HepG2 (cell line): ENCODE measurements around the gene SPOCD1. TPM values are rescaled to one million over a fixed set of nuclear protein-coding genes. Genes with fewer than 3 reads are reported as not detected.

Experiments used
- ATF4 ChIP-seq, 2 experiments: fragments of 450-650 bp in 1 of 2; sonication (generic) in 1 of 2; formaldehyde crosslinking; IDR thresholded peaks; 2 replicates each; pipeline versions ENCODE4 v1.5.0 to v1.8.0; 2020 to 2022; ENCODE audit warnings: mild to moderate bottlenecking in 1 of 2, missing genetic modification reagents in 1 of 2
- DZIP1 ChIP-seq: sonication (generic); formaldehyde crosslinking; IDR thresholded peaks from 2 replicates; pipeline ENCODE4 v1.5.0; 2020; ENCODE audit warnings: mild to moderate bottlenecking, missing genetic modification reagents
- GPN1 ChIP-seq: sonication (generic); formaldehyde crosslinking; IDR thresholded peaks from 2 replicates; pipeline ENCODE4 v1.5.1; 2020; ENCODE audit warnings: missing genetic modification reagents, borderline replicate concordance
- HOXA7 ChIP-seq: sonication (generic); formaldehyde crosslinking; IDR thresholded peaks from 2 replicates; pipeline ENCODE4 v1.8.1; 2022; ENCODE audit warnings: mild to moderate bottlenecking, missing genetic modification reagents, moderate library complexity
- KDM4B ChIP-seq: sonication (generic); formaldehyde crosslinking; IDR thresholded peaks from 2 replicates; pipeline ENCODE4 v1.4.0; 2020; ENCODE audit warnings: missing genetic modification reagents
- MIER2 ChIP-seq: IDR thresholded peaks from 2 replicates; pipeline ENCODE4 v1.6.1; 2016; ENCODE audit warnings: missing biosample characterization, missing genetic modification reagents
- MLLT10 ChIP-seq: sonication (generic); formaldehyde crosslinking; IDR thresholded peaks from 2 replicates; pipeline ENCODE4 v1.4.0; 2020; ENCODE audit warnings: missing genetic modification reagents
- NR2F6 ChIP-seq, 2 experiments: IDR thresholded peaks; 2 replicates each; pipeline ENCODE4 v1.6.1; 2016; ENCODE audit warnings: antibody characterized with exemption in 1 of 2, mild to moderate bottlenecking in 1 of 2
- PTBP1 ChIP-seq: fragments of 200-400 bp; formaldehyde crosslinking; IDR thresholded peaks from 2 replicates; pipeline ENCODE4 v1.6.1; 2018; ENCODE audit warnings: low read length, low read depth; ENCODE audit not compliant: poor library complexity, severe bottlenecking
- REL ChIP-seq: sonication (generic); formaldehyde crosslinking; conservative IDR thresholded peaks from 2 replicates; pipeline ENCODE4 v1.8.0; 2022; ENCODE audit warnings: mild to moderate bottlenecking, missing genetic modification reagents, moderate library complexity
- SRSF9 ChIP-seq: fragments of 200-400 bp; formaldehyde crosslinking; IDR thresholded peaks from 2 replicates; pipeline ENCODE4 v1.6.1; 2018; ENCODE audit warnings: borderline replicate concordance, mild to moderate bottlenecking, low read depth, low read length; ENCODE audit not compliant: insufficient read depth, poor library complexity, severe bottlenecking
- ZNF232 ChIP-seq: sonication (generic); formaldehyde crosslinking; IDR thresholded peaks from 2 replicates; pipeline ENCODE4 v1.4.0; 2020; ENCODE audit warnings: missing genetic modification reagents, borderline replicate concordance
- ZNF333 ChIP-seq: sonication (generic); formaldehyde crosslinking; IDR thresholded peaks from 2 replicates; pipeline ENCODE4 v1.4.0; 2020; ENCODE audit warnings: mild to moderate bottlenecking, missing genetic modification reagents, borderline replicate concordance
- ZNF512 ChIP-seq: sonication (generic); formaldehyde crosslinking; IDR thresholded peaks from 2 replicates; pipeline ENCODE4 v1.4.0; 2020; ENCODE audit warnings: mild to moderate bottlenecking, missing genetic modification reagents
- ZNF512B ChIP-seq: sonication (generic); formaldehyde crosslinking; IDR thresholded peaks from 2 replicates; pipeline ENCODE4 v1.5.1; 2020; ENCODE audit warnings: missing genetic modification reagents, mild to moderate bottlenecking, borderline replicate concordance
- polyA plus RNA-seq, 8 experiments: library from polyadenylated mRNA; depleted of rRNA in 3 of 8; stranded (reverse) in 7 of 8; unstranded in 1 of 8; fragments of >200 nt; fragmentation: Illumina TruSeq in 4 of 8; extraction: Trizol in 4 of 8; gene quantifications; 2 replicates each; pipeline versions ENCODE4 v1.2.1 to v1.2.3, GENCODE V29; 2011 to 2016; ENCODE audit warnings: low read depth in 4 of 8, missing spikeins in 1 of 8, mixed read lengths in 1 of 8; ENCODE audit not compliant: insufficient read depth in 1 of 8
- total RNA-seq, 5 experiments: library from RNA; depleted of rRNA; stranded (reverse); fragments of >200 nt; fragmentation: Illumina TruSeq; extraction: Trizol; gene quantifications; 2 replicates each; pipeline ENCODE4 v1.2.3, GENCODE V29; 2016; ENCODE audit warnings: low read depth in 1 of 5
- TF ChIP-seq, protein P1 (sequence below): sonication (generic); formaldehyde crosslinking; IDR thresholded peaks from 2 replicates; pipeline ENCODE4 v1.9.0; 2022; ENCODE audit warnings: missing genetic modification reagents, mild to moderate bottlenecking, borderline replicate concordance

SPOCD1 gene
- total and polyA plus RNA-seq, 2 of the 13 experiments (the other 11 are each of a cell fraction or from before 2014, with no cell fraction given), result 0.24 to 0.29 TPM

- TF ChIP-seq, protein P1, sequence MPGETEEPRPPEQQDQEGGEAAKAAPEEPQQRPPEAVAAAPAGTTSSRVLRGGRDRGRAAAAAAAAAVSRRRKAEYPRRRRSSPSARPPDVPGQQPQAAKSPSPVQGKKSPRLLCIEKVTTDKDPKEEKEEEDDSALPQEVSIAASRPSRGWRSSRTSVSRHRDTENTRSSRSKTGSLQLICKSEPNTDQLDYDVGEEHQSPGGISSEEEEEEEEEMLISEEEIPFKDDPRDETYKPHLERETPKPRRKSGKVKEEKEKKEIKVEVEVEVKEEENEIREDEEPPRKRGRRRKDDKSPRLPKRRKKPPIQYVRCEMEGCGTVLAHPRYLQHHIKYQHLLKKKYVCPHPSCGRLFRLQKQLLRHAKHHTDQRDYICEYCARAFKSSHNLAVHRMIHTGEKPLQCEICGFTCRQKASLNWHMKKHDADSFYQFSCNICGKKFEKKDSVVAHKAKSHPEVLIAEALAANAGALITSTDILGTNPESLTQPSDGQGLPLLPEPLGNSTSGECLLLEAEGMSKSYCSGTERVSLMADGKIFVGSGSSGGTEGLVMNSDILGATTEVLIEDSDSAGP (CRISPR knock-in tag), result peak; percentile 58; the same call in 1 of the 2 replicates
- no peak for TF ChIP-seq NR2F6 (IDR thresholded peaks at IDR 0.05)
- 0 out of 2 replicates have a peak, but pooled peaks have one; percentile 12 for TF ChIP-seq NR2F6 (CRISPR knock-in tag; IDR thresholded peaks at IDR 0.05)
- no peak for TF ChIP-seq ZNF333 (CRISPR knock-in tag)
- no peak for TF ChIP-seq DZIP1 (CRISPR knock-in tag)
- 0 out of 2 replicates have a peak, but pooled peaks have one; percentile 26 for TF ChIP-seq MIER2
- no peak for TF ChIP-seq SRSF9
- TF ChIP-seq MLLT10, result no peak
- TF ChIP-seq GPN1 (CRISPR knock-in tag), result no peak
- TF ChIP-seq HOXA7 (CRISPR knock-in tag), result no peak
- no peak for TF ChIP-seq ZNF512B (CRISPR knock-in tag)
- TF ChIP-seq REL (CRISPR knock-in tag), result no peak
- TF ChIP-seq PTBP1, result no peak
- no peak for TF ChIP-seq ZNF512 (CRISPR knock-in tag)
- TF ChIP-seq KDM4B (CRISPR knock-in tag), result no peak
- TF ChIP-seq ATF4 (CRISPR knock-in tag; IDR thresholded peaks at IDR 0.05), result peak in 1 of 2 experiments; percentile 58; a peak in 2 of 4 replicates
- TF ChIP-seq ZNF232 (CRISPR knock-in tag), result no peak
Measured at GRCh38 chr1:31789259-31790065, 26.4 kb downstream of the SPOCD1 start (continued).
